Measurements from ENCODE around the gene SPATA31C1. TPM values are rescaled to one million over a fixed set of nuclear protein-coding genes. Genes with fewer than 3 reads are reported as not detected.

Gene SPATA31C1
- total and polyA plus RNA-seq, 12 donors, result not detected

DNA sequence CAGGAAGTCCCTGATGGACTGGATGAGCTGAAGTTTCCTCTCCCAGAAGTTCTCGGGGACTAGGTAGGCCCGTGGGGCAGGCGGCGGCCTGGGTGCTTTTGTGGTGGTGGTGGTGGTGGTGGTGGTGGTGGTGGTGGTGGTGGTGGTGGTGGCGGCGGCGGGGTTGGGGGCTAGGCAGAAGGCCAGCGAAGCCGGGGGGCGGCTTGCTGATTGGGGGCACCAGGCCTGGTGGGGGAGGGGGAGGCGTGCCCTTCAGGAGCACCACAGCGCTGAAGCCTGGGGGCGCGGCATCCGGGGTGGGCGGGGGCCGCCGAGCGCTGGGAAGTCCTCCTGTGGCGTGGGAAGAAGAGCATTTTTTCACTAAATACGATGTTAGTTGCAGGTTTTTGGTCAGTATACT lies 26.9 kb downstream of the SPATA31C1 start:
- no peak overlapping the region for H3K27ac ChIP-seq
- no peaks in the 10 kb centered on the region for H3K9me3 ChIP-seq
- no peak overlapping the region for H3K4me3 ChIP-seq
- intact Hi-C loops (cut with DNase I), result no loop called here
- ATAC-seq (no peak), DNase-seq (no peak)
- 37 to 43% methylated on average over 18 of the region's 21 CpGs for WGBS, 2 donors
- TF ChIP-seq CTCF (IDR thresholded peaks at IDR 0.05), result no peak
- no peaks in the 10 kb centered on the region for H3K36me3 ChIP-seq
- no peaks in the 10 kb centered on the region for H3K4me1 ChIP-seq
- peaks cover 0 to 50% (median 7%) of the 10 kb centered on the region in 7 donors for H3K27me3 ChIP-seq

DNA sequence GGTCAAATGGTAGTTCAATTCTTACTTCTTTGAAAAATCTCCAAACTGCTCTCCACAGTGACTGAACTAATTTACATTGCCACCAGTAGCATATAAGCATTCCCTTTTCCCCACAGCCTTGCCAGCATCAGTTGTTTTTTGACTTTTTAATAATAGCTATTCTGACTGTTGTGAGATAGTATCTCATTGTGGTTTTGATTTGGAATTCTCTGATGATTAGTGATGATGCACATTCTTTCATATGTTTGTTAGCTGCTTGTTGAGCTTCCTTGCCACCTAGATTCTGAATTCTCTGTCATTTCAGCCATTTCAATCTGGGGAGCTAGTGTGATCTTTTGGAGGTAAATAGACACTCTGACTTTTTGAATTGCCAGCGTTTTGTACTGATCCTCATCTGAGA lies 32.5 kb downstream of the SPATA31C1 start:
- no peak for TF ChIP-seq CTCF (IDR thresholded peaks at IDR 0.05)
- no peak for ATAC-seq
- intact Hi-C loops (cut with DNase I), result loop anchor here in 5 of 10 donors (5.0 to 10.0 kb wide), 2 partner anchors 625 to 627 kb away; no protein-coding TSS in a partner anchor

DNA sequence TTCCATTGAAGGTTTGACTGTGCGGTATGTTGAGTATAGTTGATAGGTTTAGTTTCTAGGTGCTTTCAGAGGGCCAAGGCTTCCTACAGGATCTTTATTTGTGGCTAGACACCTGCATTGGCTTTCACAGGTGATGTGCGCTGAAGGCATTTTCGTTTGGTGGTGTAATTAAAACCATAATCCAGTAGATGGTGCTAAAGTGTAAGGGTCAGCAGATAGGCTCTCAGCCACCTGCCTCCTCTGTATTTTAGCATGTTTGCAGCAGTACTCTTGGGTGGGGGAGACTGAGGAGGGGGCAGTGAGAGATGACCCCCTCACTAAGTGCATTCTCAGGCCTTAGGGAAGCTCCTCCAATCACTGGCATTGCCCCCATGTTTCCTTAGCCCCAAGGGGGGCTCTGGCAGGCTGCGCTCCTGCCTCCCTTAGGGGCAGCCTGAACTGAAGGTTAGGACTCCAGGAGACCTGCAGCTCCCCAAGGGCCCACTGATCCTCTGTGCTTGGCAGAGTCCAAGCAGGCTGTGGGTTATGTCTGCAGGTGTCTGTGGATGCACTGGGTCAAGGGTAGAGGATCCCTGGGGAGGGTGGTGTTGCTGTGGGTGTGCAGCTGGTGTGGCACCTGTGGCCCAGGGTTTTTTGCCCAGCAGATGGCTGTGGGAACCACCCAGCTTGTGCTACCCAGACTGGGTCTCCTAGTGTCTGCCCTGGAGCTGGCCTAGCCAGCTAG lies 33.2 kb downstream of the SPATA31C1 start:
- Histone ChIP-seq H3K27ac (no peak overlapping the region), H3K36me3 (no peaks in the 10 kb centered on the region), H3K4me3 (no peak overlapping the region), H3K27me3 (peaks cover 0 to 20% (median 8%) of the 10 kb centered on the region in 7 donors), H3K4me1 (no peaks in the 10 kb centered on the region), H3K9me3 (peaks cover 0 to 9% (median 0%) of the 10 kb centered on the region in 11 donors)
- peak; percentile 26 to 51 (median 33) for TF ChIP-seq CTCF (IDR thresholded peaks at IDR 0.05)
- DNase-seq, result no peak
- ATAC-seq, result peak in 2 of 8 donors; percentile 30 to 50
- 59 to 62% methylated on average over 4 of the region's 4 CpGs for WGBS, 2 donors
- intact Hi-C loops (cut with DNase I), result loop anchor here in 5 of 10 donors (5.0 to 10.0 kb wide), 2 partner anchors 624 to 626 kb away; no protein-coding TSS in a partner anchor

More for the DNA sequence above, 32.5 kb downstream of the SPATA31C1 start:
- 62 to 72% methylated on average over 1 of the region's 1 CpG for WGBS, 2 donors
- no peaks in the 10 kb centered on the region for H3K4me1 ChIP-seq
- no peak for DNase-seq
- H3K27ac ChIP-seq, result no peak overlapping the region
- H3K36me3 ChIP-seq, result no peaks in the 10 kb centered on the region
- peaks cover 0 to 26% (median 8%) of the 10 kb centered on the region in 7 donors for H3K27me3 ChIP-seq
- H3K9me3 ChIP-seq, result peaks cover 0 to 9% (median 0%) of the 10 kb centered on the region in 11 donors
- H3K4me3 ChIP-seq, result no peak overlapping the region

- no peaks in the 10 kb centered on the region for H3K4me1 ChIP-seq
- no peak overlapping the region for H3K27ac ChIP-seq
- intact Hi-C loops (cut with DNase I), result loop anchor here in 5 of 10 donors (5.0 to 10.0 kb wide), 2 partner anchors 621 to 623 kb away; no protein-coding TSS in a partner anchor
- no peak for TF ChIP-seq CTCF (IDR thresholded peaks at IDR 0.05)
- 83 to 93% methylated on average over 3 of the region's 3 CpGs for WGBS, 2 donors
- no peak overlapping the region for H3K4me3 ChIP-seq
- ATAC-seq (no peak), DNase-seq (no peak)
- H3K36me3 ChIP-seq, result no peaks in the 10 kb centered on the region
- peaks cover 0 to 16% (median 2%) of the 10 kb centered on the region in 11 donors for H3K9me3 ChIP-seq
- H3K27me3 ChIP-seq, result peaks cover 0 to 6% (median 0%) of the 10 kb centered on the region in 7 donors
Observed at GRCh38 chr9:87954230-87954629, 36.5 kb downstream of the SPATA31C1 start.
